Fibroblast of lung (primary cell): ENCODE measurements around the gene GCM1. TPM values are rescaled to one million over a fixed set of nuclear protein-coding genes. Genes with fewer than 3 reads are reported as not detected.

Experiments used
- DNase-seq, 2 donors: peaks; one replicate each; pipeline versions ENCODE4 v3.0.0 to v3.0.0-alpha.2; 2010; ENCODE audit warnings: low read depth in 2 of 2
- H2AFZ ChIP-seq: 2 replicates; pipeline ENCODE4 v1.5.1; 2012; ENCODE audit warnings: low read length, control low read depth, inconsistent platforms
- H3K27ac ChIP-seq: 2 replicates; pipeline ENCODE4 v1.5.1; 2011; ENCODE audit warnings: low read length, control low read depth; ENCODE audit not compliant: insufficient read depth
- H3K27me3 ChIP-seq: 2 replicates; pipeline ENCODE4 v1.5.1; 2011; ENCODE audit warnings: mild to moderate bottlenecking, low read length; ENCODE audit not compliant: control insufficient read depth, insufficient read depth
- H3K36me3 ChIP-seq: 2 replicates; pipeline ENCODE4 v1.5.1; 2011; ENCODE audit warnings: low read length; ENCODE audit not compliant: control insufficient read depth, insufficient read depth
- H3K4me1 ChIP-seq: 2 replicates; pipeline ENCODE4 v1.5.1; 2011; ENCODE audit warnings: low read length; ENCODE audit not compliant: control insufficient read depth, insufficient read depth; ENCODE audit errors: extremely low read depth
- H3K4me2 ChIP-seq: 2 replicates; pipeline ENCODE4 v1.5.1; 2011; ENCODE audit warnings: low read length, control low read depth; ENCODE audit not compliant: insufficient read depth; ENCODE audit errors: extremely low read depth
- H3K4me3 ChIP-seq, 4 experiments: fragments of 200-600 bp in 1 of 4; sonication (generic) in 1 of 4; replicated peaks in 1 of 4; 2 replicates each; pipeline ENCODE4 v1.5.1; 2011 to 2016; ENCODE audit warnings: low read length in 4 of 4, low read depth in 3 of 4, mild to moderate bottlenecking in 3 of 4, control low read depth in 2 of 4, inconsistent platforms in 1 of 4, mixed read lengths in 1 of 4; ENCODE audit not compliant: insufficient read depth in 1 of 4; ENCODE audit errors: control extremely low read depth in 1 of 4
- H3K79me2 ChIP-seq: 2 replicates; pipeline ENCODE4 v1.5.1; 2012; ENCODE audit warnings: mild to moderate bottlenecking, low read length, inconsistent platforms; ENCODE audit not compliant: control insufficient read depth, insufficient read depth
- H3K9ac ChIP-seq: 2 replicates; pipeline ENCODE4 v1.5.1; 2011; ENCODE audit warnings: mild to moderate bottlenecking, low read length, control low read depth; ENCODE audit not compliant: insufficient read depth
- H3K9me3 ChIP-seq: 2 replicates; pipeline ENCODE4 v1.5.1; 2012; ENCODE audit warnings: low read depth, low read length; ENCODE audit not compliant: control insufficient read depth, insufficient read depth
- H4K20me1 ChIP-seq: 2 replicates; pipeline ENCODE4 v1.5.1; 2011; ENCODE audit warnings: low read length; ENCODE audit not compliant: control insufficient read depth, insufficient read depth; ENCODE audit errors: extremely low read depth
- EZH2 ChIP-seq: IDR thresholded peaks from 2 replicates; pipeline ENCODE4 v1.5.1; 2012; ENCODE audit warnings: low read length, control low read depth, mild to moderate bottlenecking; ENCODE audit errors: missing control alignments
- polyA minus RNA-seq: library from RNA; depleted of rRNA, polyadenylated mRNA; stranded (reverse); fragments of >200 nt; gene quantifications from 2 replicates; pipeline ENCODE4 v1.2.3, GENCODE V29; 2011; ENCODE audit warnings: low replicate concordance
- polyA plus RNA-seq, 2 donors: library from polyadenylated mRNA; depleted of rRNA in 1 of 2; stranded (reverse) in 1 of 2; unstranded in 1 of 2; fragments of >200 nt; gene quantifications; 2 replicates each; pipeline ENCODE4 v1.2.1, GENCODE V29; 2011 to 2012; ENCODE audit warnings: missing spikeins in 1 of 2
- total RNA-seq: library from RNA; depleted of rRNA; stranded (reverse); fragments of >200 nt; gene quantifications from 2 replicates; pipeline ENCODE4 v1.2.1, GENCODE V29; 2014
- TF ChIP-seq, protein P1 (sequence below), 2 donors: IDR thresholded peaks in 1 of 2; conservative IDR thresholded peaks in 1 of 2; 1 replicate in 1 of 2; 2 replicates in 1 of 2; pipeline ENCODE4 v1.5.1; 2011 to 2012; ENCODE audit warnings: low read length in 2 of 2, control low read depth in 1 of 2, inconsistent platforms in 1 of 2, low read depth in 1 of 2, mild to moderate bottlenecking in 1 of 2

The GCM1 gene, protein sequence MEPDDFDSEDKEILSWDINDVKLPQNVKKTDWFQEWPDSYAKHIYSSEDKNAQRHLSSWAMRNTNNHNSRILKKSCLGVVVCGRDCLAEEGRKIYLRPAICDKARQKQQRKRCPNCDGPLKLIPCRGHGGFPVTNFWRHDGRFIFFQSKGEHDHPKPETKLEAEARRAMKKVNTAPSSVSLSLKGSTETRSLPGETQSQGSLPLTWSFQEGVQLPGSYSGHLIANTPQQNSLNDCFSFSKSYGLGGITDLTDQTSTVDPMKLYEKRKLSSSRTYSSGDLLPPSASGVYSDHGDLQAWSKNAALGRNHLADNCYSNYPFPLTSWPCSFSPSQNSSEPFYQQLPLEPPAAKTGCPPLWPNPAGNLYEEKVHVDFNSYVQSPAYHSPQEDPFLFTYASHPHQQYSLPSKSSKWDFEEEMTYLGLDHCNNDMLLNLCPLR
- total RNA-seq (not detected in 2 replicates), polyA plus RNA-seq (not detected in 2 replicates), polyA minus RNA-seq (not detected in 2 replicates)
- not detected in 2 replicates for polyA plus RNA-seq (2012)

GRCh38 chr6:53148684-53149083, at the start of gene GCM1:
TSS of gene GCM1 (minus strand) at chr6:53148841. CDS start at chr6:53145632, 3,209 bp downstream.
- Histone ChIP-seq H3K9ac (no peak within 1 kb of the TSS), H3K4me1 (no peaks in the 10 kb centered on the region), H4K20me1 (no peaks in the 10 kb centered on the region), H3K36me3 (no peaks in the 10 kb centered on the region), H3K4me3 (no peak within 1 kb of the TSS), H2AFZ (no peak within 1 kb of the TSS), H3K4me2 (no peak within 1 kb of the TSS), H3K9me3 (no peaks in the 10 kb centered on the region), H3K79me2 (no peaks in the 10 kb centered on the region), H3K27ac (no peak within 1 kb of the TSS), H3K27me3 (no peaks in the 10 kb centered on the region)
- DNase-seq: no peak
- TF ChIP-seq, protein P1, sequence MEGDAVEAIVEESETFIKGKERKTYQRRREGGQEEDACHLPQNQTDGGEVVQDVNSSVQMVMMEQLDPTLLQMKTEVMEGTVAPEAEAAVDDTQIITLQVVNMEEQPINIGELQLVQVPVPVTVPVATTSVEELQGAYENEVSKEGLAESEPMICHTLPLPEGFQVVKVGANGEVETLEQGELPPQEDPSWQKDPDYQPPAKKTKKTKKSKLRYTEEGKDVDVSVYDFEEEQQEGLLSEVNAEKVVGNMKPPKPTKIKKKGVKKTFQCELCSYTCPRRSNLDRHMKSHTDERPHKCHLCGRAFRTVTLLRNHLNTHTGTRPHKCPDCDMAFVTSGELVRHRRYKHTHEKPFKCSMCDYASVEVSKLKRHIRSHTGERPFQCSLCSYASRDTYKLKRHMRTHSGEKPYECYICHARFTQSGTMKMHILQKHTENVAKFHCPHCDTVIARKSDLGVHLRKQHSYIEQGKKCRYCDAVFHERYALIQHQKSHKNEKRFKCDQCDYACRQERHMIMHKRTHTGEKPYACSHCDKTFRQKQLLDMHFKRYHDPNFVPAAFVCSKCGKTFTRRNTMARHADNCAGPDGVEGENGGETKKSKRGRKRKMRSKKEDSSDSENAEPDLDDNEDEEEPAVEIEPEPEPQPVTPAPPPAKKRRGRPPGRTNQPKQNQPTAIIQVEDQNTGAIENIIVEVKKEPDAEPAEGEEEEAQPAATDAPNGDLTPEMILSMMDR (conservative IDR thresholded peaks at IDR 0.05 in 1 of 2, IDR thresholded peaks at IDR 0.05 in 1 of 2; ENCODE audit: low read depth in 1 of 2, low read length in 2 of 2): no peak
- no peak for TF ChIP-seq EZH2

DNA sequence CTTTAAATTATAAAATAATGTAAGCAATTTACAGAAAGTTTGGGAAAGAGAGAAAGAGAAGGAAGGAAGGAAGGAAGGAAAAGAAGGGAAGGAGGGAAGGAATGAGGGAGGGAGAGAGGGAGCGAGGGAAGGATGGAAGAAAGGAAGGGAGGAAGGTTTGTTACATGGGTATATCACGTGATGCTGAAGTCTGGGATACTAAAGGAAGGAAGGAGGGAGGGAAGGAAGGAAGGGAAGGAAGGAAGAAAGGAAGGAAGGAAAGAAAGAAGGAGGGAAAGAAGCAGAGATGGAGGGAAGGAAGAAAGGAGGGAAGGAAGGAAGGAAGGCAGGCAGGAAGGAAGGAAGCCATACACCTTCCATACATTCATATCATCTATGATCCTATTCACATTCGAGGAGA, 48.9 kb upstream of the GCM1 start:
- Histone ChIP-seq H3K4me2 (no peak overlapping the region), H3K4me3 (no peak overlapping the region), H3K9me3 (no peaks in the 10 kb centered on the region), H3K79me2 (no peaks in the 10 kb centered on the region), H3K27me3 (peaks cover 7% of the 10 kb centered on the region), H2AFZ (no peak overlapping the region), H3K4me1 (no peaks in the 10 kb centered on the region), H3K36me3 (no peaks in the 10 kb centered on the region), H3K9ac (no peak overlapping the region), H4K20me1 (no peaks in the 10 kb centered on the region), H3K27ac (no peak overlapping the region)
- DNase-seq: no peak
- no peak for TF ChIP-seq EZH2
- TF ChIP-seq, protein P1 (conservative IDR thresholded peaks at IDR 0.05 in 1 of 2, IDR thresholded peaks at IDR 0.05 in 1 of 2; ENCODE audit: low read depth in 1 of 2, low read length in 2 of 2): no peak

GRCh38 chr6:53195048-53195447, 46.4 kb upstream of the GCM1 start:
- H3K4me3 ChIP-seq: no peak overlapping the region
- no peaks in the 10 kb centered on the region for H3K4me1 ChIP-seq
- no peak overlapping the region for H3K9ac ChIP-seq
- no peak overlapping the region for H2AFZ ChIP-seq
- peaks cover 5% of the 10 kb centered on the region for H3K27me3 ChIP-seq
- DNase-seq: no peak
- H3K27ac ChIP-seq: no peak overlapping the region
- H3K9me3 ChIP-seq: no peaks in the 10 kb centered on the region
- TF ChIP-seq EZH2: no peak
- TF ChIP-seq, protein P1 (conservative IDR thresholded peaks at IDR 0.05 in 1 of 2, IDR thresholded peaks at IDR 0.05 in 1 of 2; ENCODE audit: low read depth in 1 of 2, low read length in 2 of 2): no peak
- no peaks in the 10 kb centered on the region for H3K36me3 ChIP-seq
- H4K20me1 ChIP-seq: no peaks in the 10 kb centered on the region
- no peaks in the 10 kb centered on the region for H3K79me2 ChIP-seq
- no peak overlapping the region for H3K4me2 ChIP-seq
